Keratinocyte (primary cell): ENCODE measurements around the gene CUZD1. TPM values are rescaled to one million over a fixed set of nuclear protein-coding genes. Genes with fewer than 3 reads are reported as not detected.

Experiments used
- DNase-seq: peaks from one replicate; pipeline ENCODE4 v3.0.0-alpha.2; 2011; ENCODE audit warnings: low read depth, missing footprints, low spot score
- FAIRE-seq: peaks from 2 replicates; lab custom pipeline; 2011; peaks lifted over from hg19 to GRCh38; lab: Jason Lieb, UNC
- H2AFZ ChIP-seq: 2 replicates; pipeline ENCODE4 v1.6.0; 2012; ENCODE audit warnings: low read length, control low read depth, inconsistent platforms; ENCODE audit not compliant: control insufficient read depth
- H3K27ac ChIP-seq: 2 replicates; pipeline ENCODE4 v1.5.1; 2011; ENCODE audit warnings: low read length; ENCODE audit not compliant: control insufficient read depth, insufficient read depth
- H3K27me3 ChIP-seq: 3 replicates; pipeline ENCODE4 v1.6.0; 2011; ENCODE audit warnings: low read length; ENCODE audit not compliant: control insufficient read depth, insufficient read depth; ENCODE audit errors: extremely low read depth
- H3K36me3 ChIP-seq, 2 experiments: 2 replicates in 1 of 2; 3 replicates in 1 of 2; pipeline ENCODE4 v1.5.1; 2011; ENCODE audit warnings: low read length in 2 of 2, mild to moderate bottlenecking in 1 of 2; ENCODE audit not compliant: control insufficient read depth in 2 of 2, insufficient read depth in 2 of 2; ENCODE audit errors: extremely low read depth in 1 of 2
- H3K4me1 ChIP-seq: 3 replicates; pipeline ENCODE4 v1.5.1; 2011; ENCODE audit warnings: low read length; ENCODE audit not compliant: control insufficient read depth, insufficient read depth; ENCODE audit errors: extremely low read depth
- H3K4me2 ChIP-seq: 3 replicates; pipeline ENCODE4 v1.6.0; 2011; ENCODE audit warnings: low read depth, low read length; ENCODE audit not compliant: control insufficient read depth, insufficient read depth; ENCODE audit errors: extremely low read depth
- H3K4me3 ChIP-seq, 3 experiments: fragments of 200-600 bp in 1 of 3; sonication (generic) in 1 of 3; 2 replicates in 2 of 3; 3 replicates in 1 of 3; pipeline ENCODE4 v1.5.1; 2011 to 2016; ENCODE audit warnings: low read length in 3 of 3, mild to moderate bottlenecking in 3 of 3, control low read depth in 2 of 3, inconsistent platforms in 1 of 3, low read depth in 1 of 3, mixed read lengths in 1 of 3, mixed run types in 1 of 3, moderate library complexity in 1 of 3; ENCODE audit not compliant: control insufficient read depth in 2 of 3, insufficient read depth in 2 of 3; ENCODE audit errors: extremely low read depth in 1 of 3
- H3K79me2 ChIP-seq: 2 replicates; pipeline ENCODE4 v1.6.0; 2012; ENCODE audit warnings: low read length; ENCODE audit not compliant: control insufficient read depth, insufficient read depth
- H3K9ac ChIP-seq: 3 replicates; pipeline ENCODE4 v1.6.0; 2011; ENCODE audit warnings: low read length; ENCODE audit not compliant: control insufficient read depth, insufficient read depth; ENCODE audit errors: extremely low read depth
- H3K9me1 ChIP-seq: 3 replicates; pipeline ENCODE4 v1.6.0; 2011; ENCODE audit warnings: low read length; ENCODE audit not compliant: control insufficient read depth, insufficient read depth; ENCODE audit errors: extremely low read depth
- H3K9me3 ChIP-seq: 2 replicates; pipeline ENCODE4 v1.5.1; 2012; ENCODE audit warnings: low read depth, low read length; ENCODE audit not compliant: control insufficient read depth
- H4K20me1 ChIP-seq: 3 replicates; pipeline ENCODE4 v1.6.0; 2011; ENCODE audit warnings: low read length; ENCODE audit not compliant: control insufficient read depth, insufficient read depth; ENCODE audit errors: extremely low read depth
- EZH2 ChIP-seq: IDR thresholded peaks from one replicate; pipeline ENCODE4 v1.6.1; 2012; ENCODE audit warnings: inconsistent platforms, mild to moderate bottlenecking, low read length, moderate library complexity
- dilution Hi-C: fragments of 300-500 bp; cut with MboI; formaldehyde crosslinking; loops from one replicate; pipeline ENCODE4 v1.7.0; 2020; ENCODE audit warnings: low sequenced_read_pairs; ENCODE audit not compliant: extremely low pct_ligation_motif_present
- polyA plus RNA-seq, 5 experiments: library from polyadenylated mRNA; depleted of rRNA in 3 of 5; stranded (reverse) in 3 of 5; stranded (forward) in 1 of 5; unstranded in 1 of 5; fragments of >200 nt; gene quantifications; 1 replicate in 1 of 5; 2 replicates in 3 of 5; 3 replicates in 1 of 5; pipeline versions ENCODE4 v1.2.1 to v1.2.3, GENCODE V29; 2011 to 2012; ENCODE audit warnings: missing spikeins in 2 of 5, low read depth in 1 of 5, low replicate concordance in 1 of 5
- TF ChIP-seq, protein P1 (sequence below), 3 experiments: IDR thresholded peaks in 1 of 3; conservative IDR thresholded peaks in 1 of 3; optimal IDR thresholded peaks in 1 of 3; 2 replicates in 2 of 3; 3 replicates in 1 of 3; pipeline versions ENCODE3 to v1.5.1; 2011; ENCODE audit warnings: low read length in 3 of 3, mild to moderate bottlenecking in 3 of 3, moderate library complexity in 2 of 3, control low read depth in 1 of 3, inconsistent platforms in 1 of 3; ENCODE audit not compliant: insufficient read depth in 2 of 3; ENCODE audit errors: extremely low read depth in 1 of 3

Gene CUZD1
- polyA plus RNA-seq, 1 donor (not counting 4 experiments of a cell fraction or from before 2014, with no cell fraction given), result 0.93 TPM

GRCh38 chr10:122884166-122884565 is 38.5 kb upstream of the CUZD1 start:
- H3K79me2 ChIP-seq, result peaks cover 1% of the 10 kb centered on the region
- H3K27me3 ChIP-seq, result no peaks in the 10 kb centered on the region
- H3K9me3 ChIP-seq, result no peaks in the 10 kb centered on the region
- DNase-seq (no peak), FAIRE-seq (no peak)
- H3K27ac ChIP-seq, result no peak overlapping the region
- H3K9me1 ChIP-seq, result no peaks in the 10 kb centered on the region
- H3K4me1 ChIP-seq, result peaks cover 11% of the 10 kb centered on the region
- dilution Hi-C loops, result no loop called here
- no peaks in the 10 kb centered on the region for H4K20me1 ChIP-seq
- peak overlapping the region; percentile 6 for H3K4me2 ChIP-seq
- no peak overlapping the region for H3K9ac ChIP-seq
- no peak for TF ChIP-seq EZH2
- TF ChIP-seq, protein P1, sequence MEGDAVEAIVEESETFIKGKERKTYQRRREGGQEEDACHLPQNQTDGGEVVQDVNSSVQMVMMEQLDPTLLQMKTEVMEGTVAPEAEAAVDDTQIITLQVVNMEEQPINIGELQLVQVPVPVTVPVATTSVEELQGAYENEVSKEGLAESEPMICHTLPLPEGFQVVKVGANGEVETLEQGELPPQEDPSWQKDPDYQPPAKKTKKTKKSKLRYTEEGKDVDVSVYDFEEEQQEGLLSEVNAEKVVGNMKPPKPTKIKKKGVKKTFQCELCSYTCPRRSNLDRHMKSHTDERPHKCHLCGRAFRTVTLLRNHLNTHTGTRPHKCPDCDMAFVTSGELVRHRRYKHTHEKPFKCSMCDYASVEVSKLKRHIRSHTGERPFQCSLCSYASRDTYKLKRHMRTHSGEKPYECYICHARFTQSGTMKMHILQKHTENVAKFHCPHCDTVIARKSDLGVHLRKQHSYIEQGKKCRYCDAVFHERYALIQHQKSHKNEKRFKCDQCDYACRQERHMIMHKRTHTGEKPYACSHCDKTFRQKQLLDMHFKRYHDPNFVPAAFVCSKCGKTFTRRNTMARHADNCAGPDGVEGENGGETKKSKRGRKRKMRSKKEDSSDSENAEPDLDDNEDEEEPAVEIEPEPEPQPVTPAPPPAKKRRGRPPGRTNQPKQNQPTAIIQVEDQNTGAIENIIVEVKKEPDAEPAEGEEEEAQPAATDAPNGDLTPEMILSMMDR (optimal IDR thresholded peaks at IDR 0.05 in 1 of 3, IDR thresholded peaks at IDR 0.05 in 1 of 3, conservative IDR thresholded peaks at IDR 0.05 in 1 of 3; ENCODE audit: extremely low read depth in 1 of 3, insufficient read depth in 2 of 3, low read length in 3 of 3), result no peak
- H3K4me3 ChIP-seq, result no peak overlapping the region
- H3K36me3 ChIP-seq, result no peaks in the 10 kb centered on the region
- H2AFZ ChIP-seq, result no peak overlapping the region

DNA sequence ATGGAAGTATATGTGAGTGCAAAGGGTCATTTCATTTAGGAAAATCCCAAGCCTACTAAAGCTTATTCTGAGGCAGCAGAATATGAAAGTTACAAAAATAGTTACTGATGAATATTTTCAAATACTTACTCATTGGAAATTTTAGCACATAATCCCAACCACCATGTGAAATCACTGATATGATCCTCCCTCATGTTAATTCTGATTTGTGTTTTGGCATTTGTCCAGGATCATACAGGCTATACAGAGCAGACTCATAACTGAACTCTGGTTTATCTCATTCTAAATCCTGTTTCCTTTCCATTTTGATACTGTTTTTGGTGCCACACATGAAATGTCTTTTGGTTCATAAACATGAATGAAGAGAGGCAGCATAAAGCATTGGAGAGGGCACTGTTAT is 37.1 kb upstream of the CUZD1 start:
- Histone ChIP-seq H3K79me2 (peaks cover 14% of the 10 kb centered on the region), H3K27me3 (no peaks in the 10 kb centered on the region), H3K4me3 (no peak overlapping the region), H3K9ac (no peak overlapping the region), H3K27ac (no peak overlapping the region), H4K20me1 (no peaks in the 10 kb centered on the region), H3K9me3 (no peaks in the 10 kb centered on the region), H3K4me1 (peaks cover 22% of the 10 kb centered on the region), H2AFZ (no peak overlapping the region), H3K36me3 (no peaks in the 10 kb centered on the region), H3K4me2 (no peak overlapping the region), H3K9me1 (no peaks in the 10 kb centered on the region)
- TF ChIP-seq EZH2, result no peak
- TF ChIP-seq, protein P1 (optimal IDR thresholded peaks at IDR 0.05 in 1 of 3, IDR thresholded peaks at IDR 0.05 in 1 of 3, conservative IDR thresholded peaks at IDR 0.05 in 1 of 3; ENCODE audit: extremely low read depth in 1 of 3, insufficient read depth in 2 of 3, low read length in 3 of 3), result no peak
- DNase-seq (no peak), FAIRE-seq (no peak)
- dilution Hi-C loops, result no loop called here
